Stomach (tissue), 4 donors: Measurements from ENCODE around the gene PRPF19.

ENCODE experiments used
- EP300 ChIP-seq: sonication (generic); formaldehyde crosslinking; IDR thresholded peaks from one replicate; pipeline ENCODE4 v1.6.1; 2017; ENCODE audit warnings: antibody characterized with exemption
- TF ChIP-seq, protein P1 (sequence below), 7 experiments: fragments of 450-650 bp in 4 of 7; fragments of 200-600 bp in 3 of 7; sonication (generic) in 3 of 7; IDR thresholded peaks; one replicate each; pipeline ENCODE4 v1.5.1; 2016 to 2019; ENCODE audit warnings: antibody characterized with exemption in 7 of 7, control low read depth in 2 of 7, mild to moderate bottlenecking in 1 of 7

DNA sequence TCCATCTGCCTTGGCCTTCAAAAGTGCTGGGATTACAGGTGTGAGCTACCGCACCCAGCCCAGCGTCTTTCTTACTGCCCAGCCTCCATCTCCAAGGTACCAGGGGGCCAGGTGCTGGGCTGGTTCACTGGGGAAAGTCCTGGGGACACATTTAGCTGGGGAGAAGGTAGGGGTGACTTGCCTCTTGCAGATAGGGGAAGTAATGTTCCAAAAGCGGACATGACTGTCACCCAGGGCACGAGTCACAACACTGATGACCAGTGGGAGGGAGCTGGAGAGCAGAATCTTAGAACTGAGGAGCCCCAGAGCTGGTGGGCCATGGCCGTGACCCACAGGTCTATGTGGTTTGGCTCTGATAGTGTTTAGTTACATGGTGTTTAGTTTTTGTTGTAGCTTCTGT is 48.0 kb upstream of the PRPF19 start:
- no peak for TF ChIP-seq EP300
- TF ChIP-seq, protein P1, sequence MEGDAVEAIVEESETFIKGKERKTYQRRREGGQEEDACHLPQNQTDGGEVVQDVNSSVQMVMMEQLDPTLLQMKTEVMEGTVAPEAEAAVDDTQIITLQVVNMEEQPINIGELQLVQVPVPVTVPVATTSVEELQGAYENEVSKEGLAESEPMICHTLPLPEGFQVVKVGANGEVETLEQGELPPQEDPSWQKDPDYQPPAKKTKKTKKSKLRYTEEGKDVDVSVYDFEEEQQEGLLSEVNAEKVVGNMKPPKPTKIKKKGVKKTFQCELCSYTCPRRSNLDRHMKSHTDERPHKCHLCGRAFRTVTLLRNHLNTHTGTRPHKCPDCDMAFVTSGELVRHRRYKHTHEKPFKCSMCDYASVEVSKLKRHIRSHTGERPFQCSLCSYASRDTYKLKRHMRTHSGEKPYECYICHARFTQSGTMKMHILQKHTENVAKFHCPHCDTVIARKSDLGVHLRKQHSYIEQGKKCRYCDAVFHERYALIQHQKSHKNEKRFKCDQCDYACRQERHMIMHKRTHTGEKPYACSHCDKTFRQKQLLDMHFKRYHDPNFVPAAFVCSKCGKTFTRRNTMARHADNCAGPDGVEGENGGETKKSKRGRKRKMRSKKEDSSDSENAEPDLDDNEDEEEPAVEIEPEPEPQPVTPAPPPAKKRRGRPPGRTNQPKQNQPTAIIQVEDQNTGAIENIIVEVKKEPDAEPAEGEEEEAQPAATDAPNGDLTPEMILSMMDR (IDR thresholded peaks at IDR 0.05): no peak
